ENCODE measurements around the gene ZNRF3.
"Not testable (repeated sequence)": the region's sequence is repeated elsewhere in the genome, so short reads cannot be mapped to it uniquely, and the experiment has no call there.

The ZNRF3 gene

GRCh38 chr22:28882878-28883656 is at the start of gene ZNRF3:
TSS of gene ZNRF3 (plus strand) at chr22:28883572. CDS start at chr22:28883767, 195 bp downstream.
- DNase-seq (ENCODE audit: low read depth), result peak; percentile 56

GRCh38 chr22:28835630-28836189 is 47.7 kb upstream of the ZNRF3 start:
- DNase-seq (ENCODE audit: low read depth), result no peak

GRCh38 chr22:28837640-28838039 is 45.7 kb upstream of the ZNRF3 start:
- DNase-seq (ENCODE audit: low read depth), result no peak

- DNase-seq (ENCODE audit: low read depth), result no peak
These were observed 44.4 kb upstream of the ZNRF3 start for GRCh38 chr22:28838971-28839370.

GRCh38 chr22:28841111-28841510 is 42.3 kb upstream of the ZNRF3 start:
- DNase-seq (ENCODE audit: low read depth), result no peak

- no peak for DNase-seq (ENCODE audit: low read depth)
These were observed 39.7 kb upstream of the ZNRF3 start for GRCh38 chr22:28843633-28844032.

GRCh38 chr22:28844277-28844676 is 39.1 kb upstream of the ZNRF3 start:
- not testable (repeated sequence) for DNase-seq (ENCODE audit: low read depth)

- DNase-seq (ENCODE audit: low read depth), result no peak
These were observed 36.4 kb upstream of the ZNRF3 start for GRCh38 chr22:28846994-28847393.

GRCh38 chr22:28855355-28856094 is 27.8 kb upstream of the ZNRF3 start:
- DNase-seq (ENCODE audit: low read depth), result peak; percentile 37

GRCh38 chr22:28856095-28856455 is 27.3 kb upstream of the ZNRF3 start:
- no peak for DNase-seq (ENCODE audit: low read depth)

GRCh38 chr22:28857288-28857687 is 26.1 kb upstream of the ZNRF3 start:
- DNase-seq (ENCODE audit: low read depth), result no peak

- DNase-seq (ENCODE audit: low read depth), result no peak
These were observed 18.3 kb upstream of the ZNRF3 start for GRCh38 chr22:28864878-28865596.

GRCh38 chr22:28867191-28867590 is 16.2 kb upstream of the ZNRF3 start:
- DNase-seq (ENCODE audit: low read depth), result no peak

GRCh38 chr22:28868389-28868788 is 15.0 kb upstream of the ZNRF3 start:
- DNase-seq (ENCODE audit: low read depth), result not testable (repeated sequence)

- DNase-seq (ENCODE audit: low read depth), result no peak
These were observed 13.6 kb upstream of the ZNRF3 start for GRCh38 chr22:28869736-28870135.

GRCh38 chr22:28873183-28873963 is 10.0 kb upstream of the ZNRF3 start:
- DNase-seq (ENCODE audit: low read depth), result no peak

GRCh38 chr22:28874061-28874460 is 9.3 kb upstream of the ZNRF3 start:
- DNase-seq (ENCODE audit: low read depth), result no peak

- no peak for DNase-seq (ENCODE audit: low read depth)
These were observed 8.5 kb upstream of the ZNRF3 start for GRCh38 chr22:28874811-28875320.

GRCh38 chr22:28882545-28882877 is 861 bp upstream of the ZNRF3 start:
- peak; percentile 24 for DNase-seq (ENCODE audit: low read depth)

- no peak for DNase-seq (ENCODE audit: low read depth)
These were observed 215 bp downstream of the ZNRF3 start for GRCh38 chr22:28883657-28883916.

- DNase-seq (ENCODE audit: low read depth), result no peak
These were observed 760 bp downstream of the ZNRF3 start for GRCh38 chr22:28883917-28884746.

Data from HS-5 (cell line).